SK-N-SH (cell line): Measurements from ENCODE around the gene AGAP1. TPM values are rescaled to one million over a fixed set of nuclear protein-coding genes. Genes with fewer than 3 reads are reported as not detected.

Experiments
- CTCF ChIA-PET: fragments of 300-600, 350-600 bp; formaldehyde crosslinking; extraction: SDS; loops from one replicate; lab custom pipeline; 2021; lab: Yijun Ruan, JAX
- POLR2A ChIA-PET: fragments of 350-600 bp; sonication (Branson Sonifier 250); formaldehyde crosslinking; extraction: SDS; loops from one replicate; lab custom pipeline; 2020; ENCODE audit warnings: antibody characterized with exemption, inconsistent platforms; lab: Yijun Ruan, JAX
- DNase-seq: peaks from one replicate; pipeline ENCODE4 v3.0.0; 2012
- H2AFZ ChIP-seq: fragments of 200-600 bp; sonication (generic); 2 replicates; pipeline ENCODE4 v1.8.1; 2016; ENCODE audit warnings: antibody characterized with exemption, mild to moderate bottlenecking, low read depth
- H3F3A ChIP-seq: fragments of 200-600 bp; sonication (generic); replicated peaks from 2 replicates; pipeline ENCODE3; 2016; ENCODE audit warnings: antibody characterized with exemption, mild to moderate bottlenecking; ENCODE audit not compliant: insufficient read depth
- H3K27ac ChIP-seq, 2 experiments: fragments of 200-500 bp in 1 of 2; fragments of 200-600 bp in 1 of 2; sonication (Bioruptor generic) in 1 of 2; sonication (generic), shearing (Covaris generic) in 1 of 2; 2 replicates each; pipeline versions ENCODE4 v1.5.1 to v1.6.1; 2014 to 2016; ENCODE audit warnings: low read depth in 2 of 2, inconsistent platforms in 1 of 2, low read length in 1 of 2, mild to moderate bottlenecking in 1 of 2, mixed read lengths in 1 of 2
- H3K27me3 ChIP-seq: fragments of 200-600 bp; sonication (generic), shearing (Covaris generic); 2 replicates; pipeline ENCODE4 v1.6.1; 2016; ENCODE audit warnings: mixed run types; ENCODE audit not compliant: insufficient read depth
- H3K36me3 ChIP-seq, 2 experiments: fragments of 200-500 bp in 1 of 2; fragments of 200-600 bp in 1 of 2; sonication (Bioruptor generic) in 1 of 2; sonication (generic) in 1 of 2; replicated peaks in 1 of 2; 2 replicates each; pipeline versions ENCODE3 to v1.5.1; 2014 to 2016; ENCODE audit warnings: low read length in 1 of 2, mild to moderate bottlenecking in 1 of 2; ENCODE audit not compliant: insufficient read depth in 2 of 2, control insufficient read depth in 1 of 2
- H3K4me1 ChIP-seq, 2 experiments: fragments of 200-500 bp in 1 of 2; fragments of 200-600 bp in 1 of 2; sonication (Bioruptor generic) in 1 of 2; sonication (generic), shearing (Covaris generic) in 1 of 2; 2 replicates each; pipeline versions ENCODE4 v1.5.1 to v1.6.1; 2014 to 2016; ENCODE audit warnings: low read depth in 1 of 2, low read length in 1 of 2, mixed run types in 1 of 2; ENCODE audit not compliant: insufficient read depth in 2 of 2, control insufficient read depth in 1 of 2
- H3K4me2 ChIP-seq: fragments of 200-600 bp; sonication (generic), shearing (Covaris generic); 2 replicates; pipeline ENCODE4 v1.6.1; 2017; ENCODE audit warnings: mixed run types
- H3K4me3 ChIP-seq, 2 experiments: fragments of 200-500 bp in 1 of 2; fragments of 200-600 bp in 1 of 2; sonication (Bioruptor generic) in 1 of 2; sonication (generic), shearing (Covaris generic) in 1 of 2; 2 replicates each; pipeline versions ENCODE4 v1.5.1 to v1.8.1; 2014 to 2016; ENCODE audit warnings: low read depth in 2 of 2, inconsistent platforms in 1 of 2, low read length in 1 of 2, mild to moderate bottlenecking in 1 of 2, mixed read lengths in 1 of 2, moderate library complexity in 1 of 2
- H3K79me2 ChIP-seq: fragments of 200-600 bp; sonication (generic); 2 replicates; pipeline ENCODE4 v1.8.1; 2017; ENCODE audit warnings: mild to moderate bottlenecking; ENCODE audit not compliant: insufficient read depth
- H3K9ac ChIP-seq: fragments of 200-600 bp; sonication (generic); 2 replicates; pipeline ENCODE4 v1.6.1; 2017; ENCODE audit warnings: mixed run types
- H3K9me2 ChIP-seq: fragments of 200-600 bp; sonication (generic); 2 replicates; pipeline ENCODE4 v1.6.1; 2017; ENCODE audit warnings: mixed run types
- H3K9me3 ChIP-seq: fragments of 200-600 bp; sonication (generic); 2 replicates; pipeline ENCODE4 v1.6.1; 2017; ENCODE audit warnings: mixed run types, mild to moderate bottlenecking, moderate library complexity
- H4K20me1 ChIP-seq: fragments of 200-600 bp; sonication (generic); 2 replicates; pipeline ENCODE4 v1.6.1; 2017; ENCODE audit warnings: mild to moderate bottlenecking, mixed run types; ENCODE audit not compliant: insufficient read depth
- CHD2 ChIP-seq: fragments of 150-350 bp; IDR thresholded peaks from 2 replicates; pipeline ENCODE4 v1.6.1; 2018; ENCODE audit warnings: low read length; ENCODE audit not compliant: partially characterized antibody
- EZH2phosphoT487 ChIP-seq: fragments of 200-600 bp; sonication (generic); IDR thresholded peaks from 2 replicates; pipeline ENCODE4 v1.6.1; 2017; ENCODE audit warnings: low read depth, mixed run types, mild to moderate bottlenecking, antibody characterized with exemption, moderate library complexity, borderline replicate concordance
- GATA2 ChIP-seq: sonication (generic); formaldehyde crosslinking; IDR thresholded peaks from 2 replicates; pipeline ENCODE4 v1.5.0; 2020; ENCODE audit warnings: mild to moderate bottlenecking, missing genetic modification reagents
- IRF3 ChIP-seq: fragments of 150-350 bp; IDR thresholded peaks from 2 replicates; pipeline ENCODE4 v1.6.1; 2016; ENCODE audit warnings: mild to moderate bottlenecking, low read depth, low read length
- MEF2A ChIP-seq: IDR thresholded peaks from 2 replicates; pipeline ENCODE4 v1.4.0; 2012; ENCODE audit warnings: low read depth, borderline replicate concordance
- MXI1 ChIP-seq: IDR thresholded peaks from 2 replicates; pipeline ENCODE4 v1.6.1; 2012; ENCODE audit warnings: mild to moderate bottlenecking, low read depth, low read length, improper control_type of control experiment
- RAD21 ChIP-seq: IDR thresholded peaks from 2 replicates; pipeline ENCODE4 v1.6.1; 2012; ENCODE audit warnings: mild to moderate bottlenecking, low read length
- RCOR1 ChIP-seq: fragments of 150-350 bp; IDR thresholded peaks from 2 replicates; pipeline ENCODE4 v1.6.1; 2017; ENCODE audit warnings: antibody characterized with exemption, low read length
- RFX5 ChIP-seq: IDR thresholded peaks from 2 replicates; pipeline ENCODE4 v1.6.1; 2012; ENCODE audit warnings: mild to moderate bottlenecking, improper control_type of control experiment, low read length
- RXRA ChIP-seq: IDR thresholded peaks from 2 replicates; pipeline ENCODE4 v1.4.0; 2012; ENCODE audit warnings: low read depth, mild to moderate bottlenecking, borderline replicate concordance
- SIN3A ChIP-seq: IDR thresholded peaks from 2 replicates; pipeline ENCODE4 v1.6.1; 2012; ENCODE audit warnings: low read depth, mild to moderate bottlenecking, low read length, moderate library complexity, borderline replicate concordance
- TEAD4 ChIP-seq: IDR thresholded peaks from 2 replicates; pipeline ENCODE4 v1.4.0; 2012; ENCODE audit warnings: mild to moderate bottlenecking, borderline replicate concordance; ENCODE audit not compliant: insufficient read depth
- USF2 ChIP-seq: fragments of 150-350 bp; IDR thresholded peaks from 2 replicates; pipeline ENCODE4 v1.6.1; 2017; ENCODE audit warnings: antibody characterized with exemption, low read length, low read depth, borderline replicate concordance
- WGBS: methylation state at CpG from one replicate; pipeline ENCODE4 v1.1.6; 2017; ENCODE audit warnings: low lambda C conversion rate; 5-methylcytosine and 5-hydroxymethylcytosine counted together
- polyA plus RNA-seq, 3 experiments: library from polyadenylated mRNA; depleted of rRNA; stranded (reverse); fragments of >200 nt; gene quantifications; 2 replicates each; pipeline ENCODE4 v1.2.3, GENCODE V29; 2012

AGAP1 gene
- polyA plus RNA-seq, 1 of the 3 experiments (the other 2 are of a cell fraction), result 8.8 TPM

- no peak for TF ChIP-seq SIN3A
- no peak; the same call in 1 of the 2 replicates for TF ChIP-seq RAD21
- no peak for TF ChIP-seq IRF3
- no peak for TF ChIP-seq EZH2phosphoT487
- TF ChIP-seq RXRA, result no peak
- no peak for TF ChIP-seq USF2
- TF ChIP-seq RFX5, result peak; percentile 93
- no peak for TF ChIP-seq MEF2A
These were observed 111.6 kb downstream of the AGAP1 start (continued) for GRCh38 chr2:235605312-235606003.

- H3K79me2 ChIP-seq, result peaks cover 7% of the 10 kb centered on the region; the same call in 1 of the 2 replicates
- H3K4me2 ChIP-seq, result peak overlapping the region; percentile 68
- no peaks in the 10 kb centered on the region for H3K27me3 ChIP-seq
- H3K9me3 ChIP-seq, result no peaks in the 10 kb centered on the region
- CTCF ChIA-PET, result interaction anchor here (0.6 to 3.4 kb wide), 8 partner anchors 9 to 1839 kb away, joined by 3 to 16 read pairs (median 6); no protein-coding TSS in a partner anchor
- no peaks in the 10 kb centered on the region for H3K9me2 ChIP-seq
- POLR2A ChIA-PET, result no interaction called here
- H3K9ac ChIP-seq, result no peak overlapping the region
- peak overlapping the region; percentile 49 to 89; a peak in 3 of 4 replicates for H3K27ac ChIP-seq
- peaks cover 0 to 24% of the 10 kb centered on the region in 2 experiments; a peak in 2 of 4 replicates for H3K4me1 ChIP-seq
- 60% methylated on average over 6 of the region's 10 CpGs for WGBS
- H3K36me3 ChIP-seq, result no peaks in the 10 kb centered on the region
- peak; percentile 63 for DNase-seq
- TF ChIP-seq GATA2 (CRISPR knock-in tag), result no peak
- peak; percentile 42; the same call in 1 of the 2 replicates for TF ChIP-seq RCOR1
- TF ChIP-seq CHD2, result no peak
- TF ChIP-seq RFX5, result no peak
- TF ChIP-seq MXI1, result no peak
- no peak for TF ChIP-seq TEAD4
- no peak for TF ChIP-seq EZH2phosphoT487
- H4K20me1 ChIP-seq, result peaks cover 28% of the 10 kb centered on the region; the same call in 1 of the 2 replicates
- H3F3A ChIP-seq, result no peaks in the 10 kb centered on the region
- peak overlapping the region in 1 of 2 experiments; percentile 32; a peak in 2 of 4 replicates for H3K4me3 ChIP-seq
- H2AFZ ChIP-seq, result no peak overlapping the region
These were observed 112.3 kb downstream of the AGAP1 start for GRCh38 chr2:235606004-235606715.
